Loucy (cell line): ENCODE measurements around the gene FGFR3.

ENCODE experiments used
- H2AFZ ChIP-seq: fragments of 200-600 bp; sonication (generic); 2 replicates; pipeline ENCODE4 v1.6.0; 2016; ENCODE audit warnings: antibody characterized with exemption, mild to moderate bottlenecking, low read length, moderate library complexity
- H3F3A ChIP-seq: fragments of 200-600 bp; 2 replicates; pipeline ENCODE4 v1.6.0; 2016; ENCODE audit warnings: antibody characterized with exemption, low read depth, mild to moderate bottlenecking
- H3K27me3 ChIP-seq: fragments of 200-600 bp; sonication (generic); 2 replicates; pipeline ENCODE4 v1.6.1; 2014; ENCODE audit warnings: low read length, mild to moderate bottlenecking; ENCODE audit not compliant: insufficient read depth, poor library complexity, severe bottlenecking
- H3K36me3 ChIP-seq: fragments of 200-600 bp; sonication (generic); 2 replicates; pipeline ENCODE4 v1.6.1; 2016; ENCODE audit warnings: low read length; ENCODE audit not compliant: insufficient read depth
- H3K4me1 ChIP-seq: fragments of 200-600 bp; sonication (generic); 2 replicates; pipeline ENCODE4 v1.5.1; 2014; ENCODE audit warnings: low read length, mild to moderate bottlenecking; ENCODE audit not compliant: insufficient read depth, poor library complexity, severe bottlenecking
- H3K4me2 ChIP-seq: fragments of 200-600 bp; sonication (generic); 2 replicates; pipeline ENCODE4 v1.6.0; 2014; ENCODE audit warnings: antibody characterized with exemption, low read length, low read depth, mild to moderate bottlenecking; ENCODE audit not compliant: poor library complexity, severe bottlenecking
- H3K4me3 ChIP-seq: fragments of 200-600 bp; sonication (generic); 2 replicates; pipeline ENCODE4 v1.5.1; 2014; ENCODE audit warnings: low read length, mild to moderate bottlenecking, mixed read lengths; ENCODE audit not compliant: poor library complexity, severe bottlenecking
- H3K79me2 ChIP-seq: fragments of 200-600 bp; sonication (generic); 2 replicates; pipeline ENCODE4 v1.6.1; 2014; ENCODE audit warnings: low read length; ENCODE audit not compliant: insufficient read depth
- H3K9ac ChIP-seq: fragments of 200-600 bp; sonication (generic); 2 replicates; pipeline ENCODE4 v1.6.0; 2014; ENCODE audit warnings: mild to moderate bottlenecking, low read depth, low read length, moderate library complexity; ENCODE audit not compliant: poor library complexity, severe bottlenecking
- H3K9me2 ChIP-seq: fragments of 200-600 bp; sonication (generic); replicated peaks from 2 replicates; pipeline ENCODE4 v1.6.1; 2016; ENCODE audit warnings: low read depth, low read length, mixed read lengths
- H3K9me3 ChIP-seq: fragments of 200-600 bp; sonication (generic); 2 replicates; pipeline ENCODE4 v1.6.1; 2014; ENCODE audit warnings: mild to moderate bottlenecking, antibody characterized with exemption, low read length, low read depth; ENCODE audit not compliant: insufficient read depth
- H4K20me1 ChIP-seq: fragments of 200-600 bp; sonication (generic); 2 replicates; pipeline ENCODE4 v1.6.0; 2014; ENCODE audit warnings: antibody characterized with exemption, low read length, mild to moderate bottlenecking; ENCODE audit not compliant: insufficient read depth, poor library complexity, severe bottlenecking
- CTCF ChIP-seq: fragments of 200-600 bp; sonication (generic); conservative IDR thresholded peaks from 2 replicates; pipeline ENCODE4 v1.5.1; 2014; ENCODE audit warnings: mild to moderate bottlenecking, antibody characterized with exemption, low read length
- EZH2phosphoT487 ChIP-seq: fragments of 200-600 bp; IDR thresholded peaks from 2 replicates; pipeline ENCODE4 v1.6.1; 2018; ENCODE audit warnings: antibody characterized with exemption, mild to moderate bottlenecking, moderate library complexity, borderline replicate concordance

FGFR3 gene

GRCh38 chr4:1803523-1804423, 10.7 kb downstream of the FGFR3 start:
- no peak overlapping the region for H3K4me2 ChIP-seq
- no peak overlapping the region for H2AFZ ChIP-seq
- H3K27me3 ChIP-seq = no peaks in the 10 kb centered on the region
- no peak overlapping the region for H3K9ac ChIP-seq
- no peaks in the 10 kb centered on the region for H3K9me3 ChIP-seq
- H4K20me1 ChIP-seq = no peaks in the 10 kb centered on the region
- H3K4me1 ChIP-seq = no peaks in the 10 kb centered on the region
- H3K4me3 ChIP-seq = no peak overlapping the region
- no peaks in the 10 kb centered on the region for H3K9me2 ChIP-seq
- H3K79me2 ChIP-seq = no peaks in the 10 kb centered on the region
- TF ChIP-seq CTCF (no peak), EZH2phosphoT487 (no peak)
- H3K36me3 ChIP-seq = no peaks in the 10 kb centered on the region
- H3F3A ChIP-seq = no peaks in the 10 kb centered on the region

GRCh38 chr4:1804638-1805492, 11.8 kb downstream of the FGFR3 start:
- Histone ChIP-seq H3K36me3 (no peaks in the 10 kb centered on the region), H3K9me2 (no peaks in the 10 kb centered on the region)

More at GRCh38 chr4:1804638-1805492, 11.8 kb downstream of the FGFR3 start:
- no peaks in the 10 kb centered on the region for H3K79me2 ChIP-seq
- H3K4me1 ChIP-seq = no peaks in the 10 kb centered on the region
- H3K4me2 ChIP-seq = no peak overlapping the region
- TF ChIP-seq CTCF = no peak
- no peak for TF ChIP-seq EZH2phosphoT487
- H2AFZ ChIP-seq = no peak overlapping the region
- no peak overlapping the region for H3K9ac ChIP-seq
- H3K27me3 ChIP-seq = no peaks in the 10 kb centered on the region
- no peaks in the 10 kb centered on the region for H3F3A ChIP-seq
- no peak overlapping the region for H3K4me3 ChIP-seq
- H3K9me3 ChIP-seq = no peaks in the 10 kb centered on the region
- no peaks in the 10 kb centered on the region for H4K20me1 ChIP-seq
